Measurements from ENCODE around the gene ANGEL1. TPM values are rescaled to one million over a fixed set of nuclear protein-coding genes. Genes with fewer than 3 reads are reported as not detected.

ANGEL1 gene
- total and polyA plus RNA-seq, 2 experiments from 2014 or later, result 5.3 to 31.6 TPM

GRCh38 chr14:76786601-76787000 lies 26.1 kb downstream of the ANGEL1 start (continued):
- TF ChIP-seq CTCF (conservative IDR thresholded peaks at IDR 0.05; ENCODE audit: low read depth in 2 of 2), result no peak
- no peak for TF ChIP-seq NANOG (IDR thresholded peaks at IDR 0.05; ENCODE audit: borderline replicate concordance)
- TF ChIP-seq ZNF331 (CRISPR knock-in tag; IDR thresholded peaks at IDR 0.05; ENCODE audit: low read depth), result no peak
- TF ChIP-seq, protein P1, sequence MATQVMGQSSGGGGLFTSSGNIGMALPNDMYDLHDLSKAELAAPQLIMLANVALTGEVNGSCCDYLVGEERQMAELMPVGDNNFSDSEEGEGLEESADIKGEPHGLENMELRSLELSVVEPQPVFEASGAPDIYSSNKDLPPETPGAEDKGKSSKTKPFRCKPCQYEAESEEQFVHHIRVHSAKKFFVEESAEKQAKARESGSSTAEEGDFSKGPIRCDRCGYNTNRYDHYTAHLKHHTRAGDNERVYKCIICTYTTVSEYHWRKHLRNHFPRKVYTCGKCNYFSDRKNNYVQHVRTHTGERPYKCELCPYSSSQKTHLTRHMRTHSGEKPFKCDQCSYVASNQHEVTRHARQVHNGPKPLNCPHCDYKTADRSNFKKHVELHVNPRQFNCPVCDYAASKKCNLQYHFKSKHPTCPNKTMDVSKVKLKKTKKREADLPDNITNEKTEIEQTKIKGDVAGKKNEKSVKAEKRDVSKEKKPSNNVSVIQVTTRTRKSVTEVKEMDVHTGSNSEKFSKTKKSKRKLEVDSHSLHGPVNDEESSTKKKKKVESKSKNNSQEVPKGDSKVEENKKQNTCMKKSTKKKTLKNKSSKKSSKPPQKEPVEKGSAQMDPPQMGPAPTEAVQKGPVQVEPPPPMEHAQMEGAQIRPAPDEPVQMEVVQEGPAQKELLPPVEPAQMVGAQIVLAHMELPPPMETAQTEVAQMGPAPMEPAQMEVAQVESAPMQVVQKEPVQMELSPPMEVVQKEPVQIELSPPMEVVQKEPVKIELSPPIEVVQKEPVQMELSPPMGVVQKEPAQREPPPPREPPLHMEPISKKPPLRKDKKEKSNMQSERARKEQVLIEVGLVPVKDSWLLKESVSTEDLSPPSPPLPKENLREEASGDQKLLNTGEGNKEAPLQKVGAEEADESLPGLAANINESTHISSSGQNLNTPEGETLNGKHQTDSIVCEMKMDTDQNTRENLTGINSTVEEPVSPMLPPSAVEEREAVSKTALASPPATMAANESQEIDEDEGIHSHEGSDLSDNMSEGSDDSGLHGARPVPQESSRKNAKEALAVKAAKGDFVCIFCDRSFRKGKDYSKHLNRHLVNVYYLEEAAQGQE (IDR thresholded peaks at IDR 0.05; ENCODE audit: unreplicated experiment), result no peak

GRCh38 chr14:76784881-76785280 lies 27.8 kb downstream of the ANGEL1 start:
- H3K36me3 Mint-ChIP-seq (ENCODE audit: low read depth), result peaks cover 48% of the 10 kb centered on the region
- H3K79me2 ChIP-seq (replicated peaks; ENCODE audit: insufficient read depth), result no peaks in the 10 kb centered on the region
- H3K4me3 Mint-ChIP-seq, result no peak overlapping the region
- no peak overlapping the region for H3K27ac ChIP-seq (ENCODE audit: low read depth)
- H3K4me3 ChIP-seq, result no peak overlapping the region
- H3K9me2 ChIP-seq (ENCODE audit: insufficient read depth), result no peaks in the 10 kb centered on the region
- DNase-seq (ENCODE audit: low spot score), result peak; percentile 95
- H3F3A ChIP-seq (replicated peaks; ENCODE audit: low read depth), result no peaks in the 10 kb centered on the region
- H3K27me3 Mint-ChIP-seq (ENCODE audit: insufficient read depth, low read depth, poor library complexity), result peaks cover 5% of the 10 kb centered on the region
- H3K36me3 ChIP-seq (ENCODE audit: insufficient read depth), result peaks cover 4% of the 10 kb centered on the region; the same call in 1 of the 2 replicates
- H4K20me1 ChIP-seq (replicated peaks; ENCODE audit: insufficient read depth), result peaks cover 3% of the 10 kb centered on the region; the same call in 1 of the 2 replicates
- H3K27me3 ChIP-seq (ENCODE audit: insufficient read depth), result no peaks in the 10 kb centered on the region
- no peaks in the 10 kb centered on the region for H3K4me1 ChIP-seq (ENCODE audit: insufficient read depth)
- peak; percentile 99 for ATAC-seq
- H3K27ac Mint-ChIP-seq, result no peak overlapping the region
- H3K4me1 Mint-ChIP-seq, result peaks cover 12% of the 10 kb centered on the region; the same call in 2 of the 3 replicates
- no peaks in the 10 kb centered on the region for H3K9me3 Mint-ChIP-seq
- H2AFZ ChIP-seq, result no peak overlapping the region
- H3K4me2 ChIP-seq, result no peak overlapping the region
- TF ChIP-seq CTCF (conservative IDR thresholded peaks at IDR 0.05; ENCODE audit: low read depth in 2 of 2) (peak; percentile 95 to 99), ZNF114 (CRISPR knock-in tag; IDR thresholded peaks at IDR 0.05) (no peak), CREB1 (CRISPR knock-in tag; IDR thresholded peaks at IDR 0.05; ENCODE audit: low read depth) (no peak)
